ENCODE results near the gene NLRC5.

- TF ChIP-seq, protein P1, sequence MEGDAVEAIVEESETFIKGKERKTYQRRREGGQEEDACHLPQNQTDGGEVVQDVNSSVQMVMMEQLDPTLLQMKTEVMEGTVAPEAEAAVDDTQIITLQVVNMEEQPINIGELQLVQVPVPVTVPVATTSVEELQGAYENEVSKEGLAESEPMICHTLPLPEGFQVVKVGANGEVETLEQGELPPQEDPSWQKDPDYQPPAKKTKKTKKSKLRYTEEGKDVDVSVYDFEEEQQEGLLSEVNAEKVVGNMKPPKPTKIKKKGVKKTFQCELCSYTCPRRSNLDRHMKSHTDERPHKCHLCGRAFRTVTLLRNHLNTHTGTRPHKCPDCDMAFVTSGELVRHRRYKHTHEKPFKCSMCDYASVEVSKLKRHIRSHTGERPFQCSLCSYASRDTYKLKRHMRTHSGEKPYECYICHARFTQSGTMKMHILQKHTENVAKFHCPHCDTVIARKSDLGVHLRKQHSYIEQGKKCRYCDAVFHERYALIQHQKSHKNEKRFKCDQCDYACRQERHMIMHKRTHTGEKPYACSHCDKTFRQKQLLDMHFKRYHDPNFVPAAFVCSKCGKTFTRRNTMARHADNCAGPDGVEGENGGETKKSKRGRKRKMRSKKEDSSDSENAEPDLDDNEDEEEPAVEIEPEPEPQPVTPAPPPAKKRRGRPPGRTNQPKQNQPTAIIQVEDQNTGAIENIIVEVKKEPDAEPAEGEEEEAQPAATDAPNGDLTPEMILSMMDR (IDR thresholded peaks at IDR 0.05; ENCODE audit: low read depth, low read length, poor library complexity, severe bottlenecking) = no peak
- no peak for TF ChIP-seq EZH2phosphoT487 (IDR thresholded peaks at IDR 0.05; ENCODE audit: borderline replicate concordance, low read length)
Observed at GRCh38 chr16:57027067-57027466, 37.7 kb downstream of the NLRC5 start.

All from DOHH2 (cell line).